Right lobe of liver (tissue), 6 donors: ENCODE data around the gene ATXN1. TPM values are rescaled to one million over a fixed set of nuclear protein-coding genes. Genes with fewer than 3 reads are reported as not detected.

Experiments used
- ATAC-seq, 4 donors: fragments of 200-7000 bp; cut with Tn5 transposase; one replicate each; pipeline ENCODE4 v1.9.1; 2020; ENCODE audit warnings: mild to moderate bottlenecking in 4 of 4, moderate library complexity in 4 of 4
- DNase-seq, 3 donors: peaks; one replicate each; pipeline ENCODE4 v3.0.0-alpha.2; 2020
- H3K27ac ChIP-seq, 3 donors: fragments of 200-600 bp; one replicate each; pipeline ENCODE4 v1.8.0; 2022
- H3K27me3 ChIP-seq, 2 donors: fragments of 200-600 bp; one replicate each; pipeline ENCODE4 v1.8.0; 2022
- H3K36me3 ChIP-seq, 4 donors: fragments of 200-600 bp; sonication (generic) in 1 of 4; one replicate each; pipeline versions ENCODE4 v1.5.1 to v1.8.0; 2017 to 2022; ENCODE audit warnings: control low read depth in 1 of 4
- H3K4me1 ChIP-seq, 4 donors: fragments of 200-600 bp; sonication (generic) in 1 of 4; one replicate each; pipeline versions ENCODE4 v1.5.1 to v1.8.0; 2017 to 2022; ENCODE audit warnings: control low read depth in 1 of 4
- H3K4me3 ChIP-seq, 3 donors: fragments of 200-600 bp; one replicate each; pipeline ENCODE4 v1.8.0; 2022
- H3K9me3 ChIP-seq, 4 donors: fragments of 200-600 bp; sonication (generic) in 1 of 4; one replicate each; pipeline versions ENCODE4 v1.5.1 to v1.8.0; 2017 to 2022; ENCODE audit warnings: control low read depth in 1 of 4
- POLR2A ChIP-seq: fragments of 450-650 bp; IDR thresholded peaks from one replicate; pipeline ENCODE4 v1.6.1; 2017; ENCODE audit warnings: antibody characterized with exemption, mild to moderate bottlenecking
- WGBS: methylation state at CpG from one replicate; pipeline ENCODE4 v1.1.6; 2018; ENCODE audit warnings: low coverage, low lambda C conversion rate; ENCODE audit not compliant: insufficient coverage; ENCODE audit errors: missing lambda C conversion rate; 5-methylcytosine and 5-hydroxymethylcytosine counted together
- intact Hi-C, 2 donors: fragments of 100-400 bp; cut with DNase I; formaldehyde crosslinking; loops; one replicate each; pipeline versions ENCODE4 v1.11.2 to v1.14.1; 2022
- total RNA-seq, 6 experiments: library from RNA; depleted of rRNA in 2 of 6; stranded (reverse); fragments of >200 nt in 2 of 6; fragmentation: NEBNext Ultra II Directional in 3 of 6; extraction: Animal tissue kit (Norgen Biotek cat#: 25700) in 3 of 6; gene quantifications; one replicate each; pipeline versions ENCODE4 v1.1.0 to v1.2.4, GENCODE V29; 2016 to 2023
- TF ChIP-seq, protein P1 (sequence below), 4 donors: fragments of 200-600 bp in 3 of 4; fragments of 450-650 bp in 1 of 4; IDR thresholded peaks; one replicate each; pipeline versions ENCODE4 v1.5.1 to v1.8.0; 2016 to 2022; ENCODE audit warnings: antibody characterized with exemption in 4 of 4, mild to moderate bottlenecking in 2 of 4
- donor health status: DM: no; HTN: yes; CAD: no.
- donor health status: DM: no; HTN: no; CAD: no.
- donor health status: DM: no; HTN: no; CAD: no.
- donor health status: DM: no; HTN: yes; CAD: no.
- donor health status: DM: no; HTN: yes; CAD: no.

The ATXN1 gene
- total RNA-seq, 6 experiments from 2014 or later, result 23.2 to 28.7 (median 25.0) TPM

- Histone ChIP-seq H3K27me3 (no peaks in the 10 kb centered on the region), H3K4me1 (no peaks in the 10 kb centered on the region), H3K9me3 (no peaks in the 10 kb centered on the region), H3K27ac (no peak overlapping the region), H3K4me3 (no peak overlapping the region), H3K36me3 (no peaks in the 10 kb centered on the region)
- DNase-seq (no peak), ATAC-seq (peak; percentile 45 to 75 (median 69))
- intact Hi-C loops, result no loop called here
- TF ChIP-seq POLR2A, result no peak
- TF ChIP-seq, protein P1, sequence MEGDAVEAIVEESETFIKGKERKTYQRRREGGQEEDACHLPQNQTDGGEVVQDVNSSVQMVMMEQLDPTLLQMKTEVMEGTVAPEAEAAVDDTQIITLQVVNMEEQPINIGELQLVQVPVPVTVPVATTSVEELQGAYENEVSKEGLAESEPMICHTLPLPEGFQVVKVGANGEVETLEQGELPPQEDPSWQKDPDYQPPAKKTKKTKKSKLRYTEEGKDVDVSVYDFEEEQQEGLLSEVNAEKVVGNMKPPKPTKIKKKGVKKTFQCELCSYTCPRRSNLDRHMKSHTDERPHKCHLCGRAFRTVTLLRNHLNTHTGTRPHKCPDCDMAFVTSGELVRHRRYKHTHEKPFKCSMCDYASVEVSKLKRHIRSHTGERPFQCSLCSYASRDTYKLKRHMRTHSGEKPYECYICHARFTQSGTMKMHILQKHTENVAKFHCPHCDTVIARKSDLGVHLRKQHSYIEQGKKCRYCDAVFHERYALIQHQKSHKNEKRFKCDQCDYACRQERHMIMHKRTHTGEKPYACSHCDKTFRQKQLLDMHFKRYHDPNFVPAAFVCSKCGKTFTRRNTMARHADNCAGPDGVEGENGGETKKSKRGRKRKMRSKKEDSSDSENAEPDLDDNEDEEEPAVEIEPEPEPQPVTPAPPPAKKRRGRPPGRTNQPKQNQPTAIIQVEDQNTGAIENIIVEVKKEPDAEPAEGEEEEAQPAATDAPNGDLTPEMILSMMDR (IDR thresholded peaks at IDR 0.05), result no peak
- WGBS, result 34% methylated on average over 5 of the region's 5 CpGs
Observed at GRCh38 chr6:16736856-16737775, 24.1 kb downstream of the ATXN1 start.

GRCh38 chr6:16735014-16735413 lies 26.2 kb downstream of the ATXN1 start:
- no peak for DNase-seq
- no peak for ATAC-seq
- TF ChIP-seq POLR2A, result no peak
- TF ChIP-seq, protein P1 (IDR thresholded peaks at IDR 0.05), result no peak
- no peaks in the 10 kb centered on the region for H3K27me3 ChIP-seq
- no peaks in the 10 kb centered on the region for H3K9me3 ChIP-seq
- intact Hi-C loops, result no loop called here
- H3K27ac ChIP-seq, result no peak overlapping the region
- H3K36me3 ChIP-seq, result no peaks in the 10 kb centered on the region
- peaks cover 0 to 12% (median 3%) of the 10 kb centered on the region in 4 donors for H3K4me1 ChIP-seq
- H3K4me3 ChIP-seq, result no peak overlapping the region
- WGBS, result 80% methylated on average over 2 of the region's 2 CpGs

GRCh38 chr6:16733085-16733484 lies 28.2 kb downstream of the ATXN1 start:
- intact Hi-C loops, result no loop called here
- TF ChIP-seq, protein P1 (IDR thresholded peaks at IDR 0.05), result no peak
- no peak for TF ChIP-seq POLR2A
- WGBS, result 94% methylated on average over 4 of the region's 6 CpGs
- Histone ChIP-seq H3K9me3 (no peaks in the 10 kb centered on the region), H3K36me3 (no peaks in the 10 kb centered on the region), H3K27ac (no peak overlapping the region), H3K4me1 (peaks cover 0 to 12% (median 3%) of the 10 kb centered on the region in 4 donors), H3K27me3 (no peaks in the 10 kb centered on the region), H3K4me3 (no peak overlapping the region)
- no peak for DNase-seq
- no peak for ATAC-seq

DNA sequence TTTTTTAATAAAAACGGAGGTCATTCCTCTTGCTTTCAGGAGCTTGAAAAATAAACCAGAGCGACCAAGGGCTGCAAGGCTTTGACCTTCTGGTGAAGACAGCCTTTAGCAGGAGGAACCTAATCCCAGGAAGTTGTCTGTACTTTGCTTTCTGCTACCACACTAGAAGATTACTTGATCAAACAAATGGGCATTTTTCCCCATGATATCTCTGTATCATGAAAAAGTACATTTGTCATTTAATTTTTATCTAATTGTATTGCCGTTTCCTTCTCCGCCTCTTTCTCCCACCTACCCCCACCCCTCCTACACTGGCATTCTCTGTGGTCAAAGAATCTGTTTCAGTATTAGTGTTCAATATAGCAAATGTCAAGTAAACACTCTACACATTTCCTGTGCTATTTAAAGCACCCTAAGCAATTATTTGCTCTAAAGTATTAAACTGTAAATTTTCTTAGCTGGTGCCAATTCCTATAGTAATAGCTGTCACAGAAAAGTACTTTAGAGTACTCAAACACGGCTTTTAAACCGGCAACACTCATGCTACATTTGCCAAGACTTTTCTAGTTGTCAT lies 29.7 kb downstream of the ATXN1 start:
- ATAC-seq (peak; percentile 16 to 29 (median 21)), DNase-seq (no peak)
- Histone ChIP-seq H3K9me3 (no peaks in the 10 kb centered on the region), H3K27ac (no peak overlapping the region), H3K27me3 (no peaks in the 10 kb centered on the region), H3K36me3 (no peaks in the 10 kb centered on the region), H3K4me3 (no peak overlapping the region), H3K4me1 (peaks cover 0 to 20% (median 3%) of the 10 kb centered on the region in 4 donors)
- intact Hi-C loops, result no loop called here
- 27% methylated on average over 5 of the region's 6 CpGs for WGBS
- TF ChIP-seq, protein P1 (IDR thresholded peaks at IDR 0.05), result no peak
- TF ChIP-seq POLR2A, result no peak
